ENCODE results near the gene NUDT4. TPM values are rescaled to one million over a fixed set of nuclear protein-coding genes. Genes with fewer than 3 reads are reported as not detected.

The NUDT4 gene
- total and polyA plus RNA-seq, 2 of the 13 experiments (the other 11 are each of a cell fraction or from before 2014, with no cell fraction given) = 37.3 to 70.1 TPM

- TF ChIP-seq ZNF574 (CRISPR knock-in tag; IDR thresholded peaks at IDR 0.05) (peak; percentile 46; the same call in 1 of the 2 replicates), MBD4 (IDR thresholded peaks at IDR 0.05; ENCODE audit: borderline replicate concordance, low read length) (no peak), TEF (CRISPR knock-in tag; IDR thresholded peaks at IDR 0.05) (peak; percentile 28; the same call in 1 of the 2 replicates), CC2D1A (CRISPR knock-in tag; IDR thresholded peaks at IDR 0.05) (no peak), SALL2 (CRISPR knock-in tag; IDR thresholded peaks at IDR 0.05) (peak; percentile 52; the same call in 1 of the 2 replicates), GABPB1 (CRISPR knock-in tag; IDR thresholded peaks at IDR 0.05) (peak; percentile 57), ZNF549 (CRISPR knock-in tag; IDR thresholded peaks at IDR 0.05) (0 out of 2 replicates have a peak, but pooled peaks have one; percentile 55), RAD21 (CRISPR knock-in tag; IDR thresholded peaks at IDR 0.05) (0 out of 2 replicates have a peak, but pooled peaks have one; percentile 26), ZNF30 (CRISPR knock-in tag; IDR thresholded peaks at IDR 0.05) (no peak), ZNF556 (CRISPR knock-in tag; IDR thresholded peaks at IDR 0.05; ENCODE audit: borderline replicate concordance) (no peak), U2AF2 (IDR thresholded peaks at IDR 0.05; ENCODE audit: low read depth, low read length) (no peak), PAF1 (CRISPR knock-in tag; IDR thresholded peaks at IDR 0.05) (no peak), MTA1 (CRISPR knock-in tag; IDR thresholded peaks at IDR 0.05; ENCODE audit: borderline replicate concordance) (no peak), ZNF776 (CRISPR knock-in tag; IDR thresholded peaks at IDR 0.05) (no peak), U2AF1 (optimal IDR thresholded peaks at IDR 0.05; ENCODE audit: low read depth, low read length) (no peak), TRIM24 (CRISPR knock-in tag; IDR thresholded peaks at IDR 0.05) (no peak), MYPOP (CRISPR knock-in tag; IDR thresholded peaks at IDR 0.05) (no peak; the same call in 1 of the 2 replicates), SPEN (CRISPR knock-in tag; IDR thresholded peaks at IDR 0.05; ENCODE audit: low read depth) (peak; percentile 37), ZNF230 (CRISPR knock-in tag; IDR thresholded peaks at IDR 0.05) (no peak), ZBTB25 (CRISPR knock-in tag; IDR thresholded peaks at IDR 0.05) (no peak; the same call in 1 of the 2 replicates), KLF11 (CRISPR knock-in tag; IDR thresholded peaks at IDR 0.05) (peak; percentile 30; the same call in 1 of the 2 replicates), SOX5 (CRISPR knock-in tag; IDR thresholded peaks at IDR 0.05; ENCODE audit: borderline replicate concordance) (no peak)
Observed at GRCh38 chr12:93377252-93378195, at the start of gene NUDT4 (continued).

Measured in HepG2 (cell line).